Smooth muscle cell (in vitro differentiated cells): Measurements from ENCODE around the gene ZBTB7C. TPM values are rescaled to one million over a fixed set of nuclear protein-coding genes. Genes with fewer than 3 reads are reported as not detected.

Experiments
- DNase-seq: peaks from one replicate; lab custom pipeline; 2025; ENCODE audit not compliant: unreplicated experiment; lab: John Stamatoyannopoulos, UW
- H2AFZ ChIP-seq: fragments of 200-600 bp; sonication (generic); 2 replicates; pipeline ENCODE4 v1.6.0; 2016; ENCODE audit warnings: antibody characterized with exemption, low read depth, mild to moderate bottlenecking
- H3F3A ChIP-seq: fragments of 200-600 bp; sonication (generic); 2 replicates; pipeline ENCODE4 v1.6.0; 2017; ENCODE audit warnings: antibody characterized with exemption, low read depth
- H3K27ac ChIP-seq: fragments of 200-600 bp; sonication (generic); 2 replicates; pipeline ENCODE4 v1.5.1; 2016; ENCODE audit warnings: low read depth, mild to moderate bottlenecking
- H3K27me3 ChIP-seq: fragments of 200-600 bp; sonication (generic); 2 replicates; pipeline ENCODE4 v1.6.1; 2016; ENCODE audit warnings: low read depth, mild to moderate bottlenecking
- H3K36me3 ChIP-seq: fragments of 200-600 bp; sonication (generic); 2 replicates; pipeline ENCODE4 v1.5.1; 2016; ENCODE audit warnings: low read depth
- H3K4me1 ChIP-seq: fragments of 200-600 bp; sonication (generic); 2 replicates; pipeline ENCODE4 v1.5.1; 2016; ENCODE audit warnings: low read depth
- H3K4me2 ChIP-seq: fragments of 200-600 bp; sonication (generic); 2 replicates; pipeline ENCODE4 v1.6.0; 2016; ENCODE audit warnings: mild to moderate bottlenecking
- H3K4me3 ChIP-seq: fragments of 200-600 bp; sonication (generic); 2 replicates; pipeline ENCODE4 v1.5.1; 2016; ENCODE audit warnings: mild to moderate bottlenecking
- H3K79me2 ChIP-seq: fragments of 200-600 bp; sonication (generic); 2 replicates; pipeline ENCODE4 v1.6.0; 2016; ENCODE audit warnings: low read depth, mild to moderate bottlenecking
- H3K9ac ChIP-seq: fragments of 200-600 bp; sonication (generic); 2 replicates; pipeline ENCODE4 v1.6.0; 2016; ENCODE audit warnings: low read depth
- H3K9me3 ChIP-seq: fragments of 200-600 bp; sonication (generic); replicated peaks from 2 replicates; pipeline ENCODE4 v1.5.1; 2016; ENCODE audit warnings: low read depth
- H4K20me1 ChIP-seq: fragments of 200-600 bp; sonication (generic); 2 replicates; pipeline ENCODE4 v1.6.0; 2016; ENCODE audit warnings: low read depth
- CTCF ChIP-seq: fragments of 200-600 bp; sonication (generic); IDR thresholded peaks from 2 replicates; pipeline ENCODE4 v1.5.1; 2017; ENCODE audit warnings: borderline replicate concordance, mild to moderate bottlenecking, antibody characterized with exemption; ENCODE audit not compliant: insufficient read depth, poor library complexity, severe bottlenecking
- WGBS: methylation state at CpG from one replicate; pipeline ENCODE4 v1.1.7; 2016; ENCODE audit warnings: low lambda C conversion rate; 5-methylcytosine and 5-hydroxymethylcytosine counted together
- polyA plus RNA-seq: library from polyadenylated mRNA; unstranded; fragments of >200 nt; fragmentation: Nextera tagmentation; extraction: Ambion mirVana; gene quantifications from 2 replicates; pipeline ENCODE4 v1.2.1, GENCODE V29; 2016
- total RNA-seq: library from RNA; depleted of rRNA; stranded (reverse); fragments of >200 nt; gene quantifications from 2 replicates; pipeline ENCODE4 v1.2.3, GENCODE V29; 2014

The ZBTB7C gene
- total and polyA plus RNA-seq, 2 experiments from 2014 or later = 0.48 to 0.63 TPM

GRCh38 chr18:48192542-48192941, 216.6 kb downstream of the ZBTB7C start:
- H3K79me2 ChIP-seq = no peaks in the 10 kb centered on the region
- DNase-seq = no peak
- no peaks in the 10 kb centered on the region for H4K20me1 ChIP-seq
- H2AFZ ChIP-seq = no peak overlapping the region
- no peaks in the 10 kb centered on the region for H3K4me1 ChIP-seq
- H3F3A ChIP-seq = no peaks in the 10 kb centered on the region
- no peak overlapping the region for H3K27ac ChIP-seq
- no peak overlapping the region for H3K4me2 ChIP-seq
- no peaks in the 10 kb centered on the region for H3K9me3 ChIP-seq
- no peak overlapping the region for H3K9ac ChIP-seq
- no peak for TF ChIP-seq CTCF
- no peak overlapping the region for H3K4me3 ChIP-seq
- WGBS = 99% methylated on average over 8 of the region's 8 CpGs
- H3K36me3 ChIP-seq = no peaks in the 10 kb centered on the region
- no peaks in the 10 kb centered on the region for H3K27me3 ChIP-seq

DNA sequence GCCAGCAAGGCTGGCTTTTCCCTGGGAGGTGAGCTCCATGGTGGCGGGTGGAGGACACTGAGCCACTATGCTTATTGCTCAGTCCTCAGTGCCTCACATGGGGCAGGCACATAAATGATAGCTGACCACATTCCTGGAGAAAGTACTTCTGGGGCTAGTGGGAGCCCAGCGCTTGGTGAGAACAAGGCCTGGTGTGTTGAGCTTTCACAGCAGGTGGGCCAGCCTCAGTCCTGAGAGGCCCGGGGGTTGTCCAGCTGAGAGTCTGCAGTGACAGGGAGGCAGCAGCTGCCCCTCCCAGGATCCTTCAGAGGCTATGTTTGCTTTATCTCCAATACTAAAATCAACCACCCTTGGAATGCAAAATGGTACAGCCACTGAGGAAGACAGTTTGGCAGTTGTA, 217.7 kb downstream of the ZBTB7C start:
- Histone ChIP-seq H3K4me3 (no peak overlapping the region), H3F3A (no peaks in the 10 kb centered on the region), H3K36me3 (no peaks in the 10 kb centered on the region), H3K27ac (no peak overlapping the region), H3K27me3 (no peaks in the 10 kb centered on the region), H3K4me1 (no peaks in the 10 kb centered on the region), H4K20me1 (no peaks in the 10 kb centered on the region), H3K79me2 (no peaks in the 10 kb centered on the region), H3K9me3 (no peaks in the 10 kb centered on the region), H3K4me2 (no peak overlapping the region), H3K9ac (no peak overlapping the region), H2AFZ (no peak overlapping the region)
- no peak for DNase-seq
- no peak for TF ChIP-seq CTCF
- 79% methylated on average over 3 of the region's 3 CpGs for WGBS

DNA sequence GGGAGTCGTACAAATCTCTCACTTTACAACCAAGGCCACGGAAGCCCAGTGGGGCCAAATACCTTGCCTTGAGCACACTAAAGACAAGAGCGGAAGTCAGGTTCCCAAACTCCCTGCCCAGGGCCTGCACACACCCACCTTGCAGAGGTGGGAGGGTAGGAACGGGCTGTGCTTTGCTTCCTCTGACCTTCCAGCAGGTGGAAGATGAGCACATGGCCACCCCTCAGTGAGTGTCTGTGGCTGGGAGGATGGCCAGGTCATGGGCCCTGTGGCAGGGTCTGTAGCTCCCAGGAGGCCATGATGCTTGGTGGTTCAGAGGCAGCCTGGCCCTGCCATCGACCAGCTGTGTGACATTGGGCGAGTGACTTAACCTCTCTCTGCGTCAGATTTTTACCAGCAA, 218.2 kb downstream of the ZBTB7C start:
- no peak for DNase-seq
- no peak for TF ChIP-seq CTCF
- WGBS = 80% methylated on average over 7 of the region's 7 CpGs
- H3K4me1 ChIP-seq = peaks cover 3% of the 10 kb centered on the region
- H3K27ac ChIP-seq = no peak overlapping the region
- H3K27me3 ChIP-seq = no peaks in the 10 kb centered on the region
- no peak overlapping the region for H3K4me3 ChIP-seq
- no peaks in the 10 kb centered on the region for H4K20me1 ChIP-seq
- no peaks in the 10 kb centered on the region for H3K36me3 ChIP-seq
- H2AFZ ChIP-seq = no peak overlapping the region
- no peaks in the 10 kb centered on the region for H3K79me2 ChIP-seq
- no peaks in the 10 kb centered on the region for H3K9me3 ChIP-seq
- no peaks in the 10 kb centered on the region for H3F3A ChIP-seq
- no peak overlapping the region for H3K4me2 ChIP-seq
- H3K9ac ChIP-seq = no peak overlapping the region

GRCh38 chr18:48188609-48189008, 220.6 kb downstream of the ZBTB7C start:
- Histone ChIP-seq H3K9me3 (no peaks in the 10 kb centered on the region), H3K4me2 (no peak overlapping the region), H4K20me1 (no peaks in the 10 kb centered on the region), H3K4me1 (peaks cover 5% of the 10 kb centered on the region), H3K36me3 (no peaks in the 10 kb centered on the region), H3K4me3 (no peak overlapping the region), H3K27me3 (peaks cover 11% of the 10 kb centered on the region), H3K27ac (no peak overlapping the region), H3K79me2 (no peaks in the 10 kb centered on the region), H2AFZ (no peak overlapping the region), H3K9ac (no peak overlapping the region), H3F3A (no peaks in the 10 kb centered on the region)
- TF ChIP-seq CTCF = no peak
- 92% methylated on average over 2 of the region's 2 CpGs for WGBS
- no peak for DNase-seq
